K562 (cell line): ENCODE results near the gene PTGR1. TPM values are rescaled to one million over a fixed set of nuclear protein-coding genes. Genes with fewer than 3 reads are reported as not detected.

Experiments used
- ARHGAP35 ChIP-seq: fragments of 450-650 bp; IDR thresholded peaks from 2 replicates; pipeline ENCODE4 v1.6.1; 2018; ENCODE audit not compliant: partially characterized antibody
- CBX8 ChIP-seq: fragments of 200-600 bp; sonication (generic); IDR thresholded peaks from 2 replicates; pipeline ENCODE4 v1.6.1; 2012; ENCODE audit warnings: borderline replicate concordance, mixed run types, low read depth, mild to moderate bottlenecking, moderate library complexity, mixed read lengths, low read length, control low read depth, inconsistent platforms; ENCODE audit not compliant: poor library complexity, severe bottlenecking; ENCODE audit errors: extremely low read depth
- DLX4 ChIP-seq: fragments of 250-450 bp; sonication (Bioruptor Pico); IDR thresholded peaks from 2 replicates; pipeline ENCODE4 v1.6.1; 2021; ENCODE audit warnings: mild to moderate bottlenecking
- GATAD2A ChIP-seq: fragments of 450-650 bp; IDR thresholded peaks from 2 replicates; pipeline ENCODE4 v1.6.1; 2017
- IRF1 ChIP-seq: sonication (generic); formaldehyde crosslinking; IDR thresholded peaks from 2 replicates; pipeline ENCODE4 v1.8.0; 2022; ENCODE audit warnings: missing genetic modification reagents, mild to moderate bottlenecking, borderline replicate concordance
- MEIS2 ChIP-seq: fragments of 450-650 bp; IDR thresholded peaks from 2 replicates; pipeline ENCODE4 v1.6.1; 2014; ENCODE audit warnings: mild to moderate bottlenecking; ENCODE audit not compliant: partially characterized antibody
- MIER1 ChIP-seq: fragments of 450-650 bp; IDR thresholded peaks from 2 replicates; pipeline ENCODE4 v1.6.1; 2016; ENCODE audit warnings: antibody characterized with exemption, mild to moderate bottlenecking, low read depth
- PRDM10 ChIP-seq: fragments of 450-650 bp; IDR thresholded peaks from 2 replicates; pipeline ENCODE4 v1.6.1; 2018; ENCODE audit not compliant: partially characterized antibody
- STAT5A ChIP-seq: IDR thresholded peaks from 2 replicates; pipeline ENCODE4 v1.6.1; 2012; ENCODE audit warnings: low read length, inconsistent platforms, borderline replicate concordance
- SUPT5H ChIP-seq: fragments of 450-650 bp; IDR thresholded peaks from 2 replicates; pipeline ENCODE4 v1.6.1; 2016
- ZBED1 ChIP-seq: IDR thresholded peaks from 2 replicates; pipeline ENCODE4 v1.6.1; 2014
- ZNF398 ChIP-seq: fragments of 250-450 bp; sonication (Bioruptor Pico); IDR thresholded peaks from 2 replicates; pipeline ENCODE4 v1.8.0; 2021; ENCODE audit warnings: moderate library complexity, mild to moderate bottlenecking, inconsistent platforms
- ZNF431 ChIP-seq: sonication (generic); formaldehyde crosslinking; IDR thresholded peaks from 2 replicates; pipeline ENCODE4 v1.8.0; 2022; ENCODE audit warnings: mild to moderate bottlenecking, missing genetic modification reagents
- ZNF76 ChIP-seq: fragments of 250-450 bp; sonication (Bioruptor Pico); IDR thresholded peaks from 2 replicates; pipeline ENCODE4 v1.4.0; 2020; ENCODE audit warnings: mild to moderate bottlenecking, moderate library complexity, borderline replicate concordance
- ZNF79 ChIP-seq: fragments of 250-450 bp; sonication (Bioruptor Pico); IDR thresholded peaks from 2 replicates; pipeline ENCODE4 v1.4.0; 2020; ENCODE audit warnings: low read depth, mild to moderate bottlenecking, moderate library complexity
- ZNF830 ChIP-seq: fragments of 250-450 bp; sonication (Bioruptor Pico); IDR thresholded peaks from 2 replicates; pipeline ENCODE4 v1.5.0; 2021; ENCODE audit warnings: mild to moderate bottlenecking
- polyA plus RNA-seq, 8 experiments: library from polyadenylated mRNA; depleted of rRNA in 4 of 8; stranded (reverse) in 5 of 8; unstranded in 3 of 8; fragments of >200 nt; fragmentation: Nextera tagmentation in 2 of 8; fragmentation: Illumina TruSeq in 1 of 8; extraction: Ambion mirVana in 2 of 8; extraction: Trizol in 1 of 8; gene quantifications; 2 replicates each; pipeline versions ENCODE4 v1.2.1 to v1.2.3, GENCODE V29; 2011 to 2014; ENCODE audit warnings: inconsistent platforms in 1 of 8, missing spikeins in 1 of 8
- total RNA-seq, 7 experiments: library from RNA; depleted of rRNA in 6 of 7; stranded (reverse); fragments of >200 nt in 6 of 7; fragmentation: Illumina TruSeq in 2 of 7; extraction: Trizol in 2 of 7; gene quantifications; 2 replicates each; pipeline versions ENCODE4 v1.2.1 to v1.2.3, GENCODE V29; 2011 to 2021; ENCODE audit warnings: low replicate concordance in 1 of 7
- TF ChIP-seq, protein P1 (sequence below): fragments of 250-450 bp; sonication (Bioruptor Pico); IDR thresholded peaks from 2 replicates; pipeline ENCODE4 v1.8.0; 2021; ENCODE audit warnings: moderate library complexity, mild to moderate bottlenecking, inconsistent platforms
- TF ChIP-seq, protein P2 (sequence below): fragments of 450-650 bp; IDR thresholded peaks from 2 replicates; pipeline ENCODE4 v1.6.1; 2014; ENCODE audit warnings: low read depth, mild to moderate bottlenecking, moderate library complexity, borderline replicate concordance

The PTGR1 gene
- total and polyA plus RNA-seq, 9 of the 15 experiments (the other 6 are each of a cell fraction or from before 2014, with no cell fraction given) = 0.22 TPM; not detected in 8

- TF ChIP-seq ZNF830 (no peak), MEIS2 (peak; percentile 85), MIER1 (no peak), SUPT5H (peak; percentile 82), CBX8 (no peak), ZBED1 (no peak), DLX4 (CRISPR knock-in tag) (no peak), ZNF431 (0 out of 2 replicates have a peak, but pooled peaks have one; percentile 16), STAT5A (no peak; the same call in 1 of the 2 replicates), ARHGAP35 (no peak), ZNF398 (CRISPR knock-in tag) (no peak), GATAD2A (no peak), ZNF79 (CRISPR knock-in tag) (no peak), ZNF76 (CRISPR knock-in tag) (0 out of 2 replicates have a peak, but pooled peaks have one; percentile 26), PRDM10 (peak; percentile 2), IRF1 (CRISPR knock-in tag) (no peak)
- TF ChIP-seq, protein P1, sequence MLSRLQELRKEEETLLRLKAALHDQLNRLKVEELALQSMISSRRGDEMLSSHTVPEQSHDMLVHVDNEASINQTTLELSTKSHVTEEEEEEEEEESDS (CRISPR knock-in tag) = no peak
- TF ChIP-seq, protein P2, sequence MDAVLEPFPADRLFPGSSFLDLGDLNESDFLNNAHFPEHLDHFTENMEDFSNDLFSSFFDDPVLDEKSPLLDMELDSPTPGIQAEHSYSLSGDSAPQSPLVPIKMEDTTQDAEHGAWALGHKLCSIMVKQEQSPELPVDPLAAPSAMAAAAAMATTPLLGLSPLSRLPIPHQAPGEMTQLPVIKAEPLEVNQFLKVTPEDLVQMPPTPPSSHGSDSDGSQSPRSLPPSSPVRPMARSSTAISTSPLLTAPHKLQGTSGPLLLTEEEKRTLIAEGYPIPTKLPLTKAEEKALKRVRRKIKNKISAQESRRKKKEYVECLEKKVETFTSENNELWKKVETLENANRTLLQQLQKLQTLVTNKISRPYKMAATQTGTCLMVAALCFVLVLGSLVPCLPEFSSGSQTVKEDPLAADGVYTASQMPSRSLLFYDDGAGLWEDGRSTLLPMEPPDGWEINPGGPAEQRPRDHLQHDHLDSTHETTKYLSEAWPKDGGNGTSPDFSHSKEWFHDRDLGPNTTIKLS = peak; percentile 92
Measured at GRCh38 chr9:111631214-111631971, 31.9 kb upstream of the PTGR1 start, which contains the start of gene DNAJC25 (continued).
